IPS-11a (cell line): ENCODE data around the gene SEC24C.

Experiments used
- H3K4me3 ChIP-seq: one replicate; pipeline ENCODE4 v1.5.1; 2013; ENCODE audit warnings: low read depth, low read length, control low read depth

The SEC24C gene

GRCh38 chr10:73809061-73809818, 65.1 kb downstream of the SEC24C start:
- H3K4me3 ChIP-seq, result no peak overlapping the region

GRCh38 chr10:73810358-73810734, 66.2 kb downstream of the SEC24C start:
- peak overlapping the region; percentile 70 for H3K4me3 ChIP-seq

- H3K4me3 ChIP-seq, result peak overlapping the region; percentile 70
Measured at GRCh38 chr10:73810735-73811465, 66.7 kb downstream of the SEC24C start.

GRCh38 chr10:73812657-73813056, 68.5 kb downstream of the SEC24C start:
- H3K4me3 ChIP-seq, result no peak overlapping the region

- no peak overlapping the region for H3K4me3 ChIP-seq
Measured at GRCh38 chr10:73813333-73813732, 69.2 kb downstream of the SEC24C start.

- no peak overlapping the region for H3K4me3 ChIP-seq
Measured at GRCh38 chr10:73814276-73814895, 70.2 kb downstream of the SEC24C start.

- no peak overlapping the region for H3K4me3 ChIP-seq
Measured at GRCh38 chr10:73814896-73815718, 70.9 kb downstream of the SEC24C start.

- H3K4me3 ChIP-seq, result no peak overlapping the region
Measured at GRCh38 chr10:73815719-73816030, 71.5 kb downstream of the SEC24C start.

- no peak overlapping the region for H3K4me3 ChIP-seq
Measured at GRCh38 chr10:73816917-73817729, 73.0 kb downstream of the SEC24C start.

GRCh38 chr10:73817826-73818225, 73.7 kb downstream of the SEC24C start:
- H3K4me3 ChIP-seq, result no peak overlapping the region

GRCh38 chr10:73818402-73818801, 74.2 kb downstream of the SEC24C start:
- H3K4me3 ChIP-seq, result no peak overlapping the region

- H3K4me3 ChIP-seq, result no peak overlapping the region
Measured at GRCh38 chr10:73819081-73819480, 74.9 kb downstream of the SEC24C start.

- H3K4me3 ChIP-seq, result no peak overlapping the region
Measured at GRCh38 chr10:73819513-73820093, 75.4 kb downstream of the SEC24C start.
